Body of pancreas (tissue), 4 donors: Measurements from ENCODE around the gene SLA2. TPM values are rescaled to one million over a fixed set of nuclear protein-coding genes. Genes with fewer than 3 reads are reported as not detected.

ENCODE experiments used
- ATAC-seq: fragments of 150-250 bp; one replicate; pipeline ENCODE4 v1.9.1; 2016
- DNase-seq, 4 donors: peaks; one replicate each; pipeline ENCODE4 v3.0.0-alpha.2; 2019
- H3K27ac ChIP-seq, 4 donors: fragments of 200-600 bp; sonication (generic); 1 replicate in 3 of 4; 2 replicates in 1 of 4; pipeline versions ENCODE4 v1.5.1 to v1.6.1; 2016 to 2019; ENCODE audit warnings: mild to moderate bottlenecking in 1 of 4, mixed read lengths in 1 of 4, moderate library complexity in 1 of 4
- H3K27me3 ChIP-seq, 2 donors: fragments of 200-600 bp; sonication (generic); one replicate each; pipeline ENCODE4 v1.6.0; 2016; ENCODE audit warnings: mild to moderate bottlenecking in 1 of 2
- H3K36me3 ChIP-seq, 2 donors: fragments of 200-600 bp; sonication (generic); replicated peaks in 1 of 2; 2 replicates each; pipeline ENCODE4 v1.5.1; 2016; ENCODE audit warnings: low read depth in 2 of 2; ENCODE audit not compliant: insufficient read depth in 1 of 2
- H3K4me1 ChIP-seq: fragments of 200-600 bp; sonication (generic); one replicate; pipeline ENCODE4 v1.6.0; 2016
- H3K4me3 ChIP-seq, 2 donors: fragments of 200-600 bp; sonication (generic); 1 replicate in 1 of 2; 2 replicates in 1 of 2; pipeline ENCODE4 v1.5.1; 2016 to 2019
- H3K9me3 ChIP-seq, 3 donors: fragments of 200-600 bp; sonication (generic); 1 replicate in 2 of 3; 2 replicates in 1 of 3; pipeline ENCODE4 v1.5.1; 2016
- POLR2A ChIP-seq, 3 donors: fragments of 450-650 bp; IDR thresholded peaks; one replicate each; pipeline ENCODE4 v1.6.1; 2016; ENCODE audit warnings: antibody characterized with exemption in 3 of 3, mild to moderate bottlenecking in 2 of 3
- WGBS, 2 donors: methylation state at CpG; one replicate each; pipeline ENCODE4 v1.1.5; 2017; 5-methylcytosine and 5-hydroxymethylcytosine counted together
- intact Hi-C: fragments of 100-400 bp; cut with DNase I; formaldehyde crosslinking; loops from one replicate; pipeline ENCODE4 v1.15.1; 2023
- total RNA-seq, 2 donors: library from RNA; depleted of rRNA; stranded (reverse); fragments of >200 nt; gene quantifications; one replicate each; pipeline ENCODE4 v1.1.0, GENCODE V29; 2016
- TF ChIP-seq, protein P1 (sequence below), 7 experiments: fragments of 450-650 bp in 4 of 7; fragments of 200-600 bp in 3 of 7; sonication (generic) in 3 of 7; IDR thresholded peaks; one replicate each; pipeline ENCODE4 v1.5.1; 2016 to 2019; ENCODE audit warnings: antibody characterized with exemption in 7 of 7

SLA2 gene
- total RNA-seq, 2 donors from 2014 or later = 1.0 TPM; not detected in 1

DNA sequence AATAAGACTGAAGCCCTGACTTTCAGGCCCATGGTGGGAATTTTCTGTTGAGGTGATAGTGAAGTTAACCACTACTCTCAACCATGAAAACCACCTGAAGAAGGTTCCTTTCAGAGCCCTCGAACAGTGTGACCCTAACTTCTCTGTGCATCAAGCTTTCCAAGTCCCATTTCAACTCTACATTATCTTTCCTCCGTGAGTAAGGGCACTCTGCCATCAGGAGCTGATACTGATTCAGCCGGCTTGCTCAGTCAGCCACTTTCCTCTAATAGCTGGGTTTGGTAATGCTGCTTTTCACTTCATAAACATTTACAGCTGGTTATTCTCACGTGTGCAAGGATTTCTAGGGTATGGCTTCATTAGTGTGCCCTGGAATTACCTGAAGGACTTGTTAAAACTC is 10.7 kb upstream of the SLA2 start:
- H3K27me3 ChIP-seq = no peaks in the 10 kb centered on the region
- no peaks in the 10 kb centered on the region for H3K4me1 ChIP-seq
- TF ChIP-seq, protein P1, sequence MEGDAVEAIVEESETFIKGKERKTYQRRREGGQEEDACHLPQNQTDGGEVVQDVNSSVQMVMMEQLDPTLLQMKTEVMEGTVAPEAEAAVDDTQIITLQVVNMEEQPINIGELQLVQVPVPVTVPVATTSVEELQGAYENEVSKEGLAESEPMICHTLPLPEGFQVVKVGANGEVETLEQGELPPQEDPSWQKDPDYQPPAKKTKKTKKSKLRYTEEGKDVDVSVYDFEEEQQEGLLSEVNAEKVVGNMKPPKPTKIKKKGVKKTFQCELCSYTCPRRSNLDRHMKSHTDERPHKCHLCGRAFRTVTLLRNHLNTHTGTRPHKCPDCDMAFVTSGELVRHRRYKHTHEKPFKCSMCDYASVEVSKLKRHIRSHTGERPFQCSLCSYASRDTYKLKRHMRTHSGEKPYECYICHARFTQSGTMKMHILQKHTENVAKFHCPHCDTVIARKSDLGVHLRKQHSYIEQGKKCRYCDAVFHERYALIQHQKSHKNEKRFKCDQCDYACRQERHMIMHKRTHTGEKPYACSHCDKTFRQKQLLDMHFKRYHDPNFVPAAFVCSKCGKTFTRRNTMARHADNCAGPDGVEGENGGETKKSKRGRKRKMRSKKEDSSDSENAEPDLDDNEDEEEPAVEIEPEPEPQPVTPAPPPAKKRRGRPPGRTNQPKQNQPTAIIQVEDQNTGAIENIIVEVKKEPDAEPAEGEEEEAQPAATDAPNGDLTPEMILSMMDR (IDR thresholded peaks at IDR 0.05) = no peak
- no peak for TF ChIP-seq POLR2A (IDR thresholded peaks at IDR 0.05)
- H3K27ac ChIP-seq = no peak overlapping the region
- peaks cover 0 to 4% of the 10 kb centered on the region in 2 donors for H3K36me3 ChIP-seq
- no peaks in the 10 kb centered on the region for H3K9me3 ChIP-seq
- ATAC-seq (no peak), DNase-seq (no peak)
- WGBS, 2 donors = 33 to 68% methylated on average over 4 of the region's 4 CpGs
- H3K4me3 ChIP-seq = no peak overlapping the region
- intact Hi-C loops = no loop called here

DNA sequence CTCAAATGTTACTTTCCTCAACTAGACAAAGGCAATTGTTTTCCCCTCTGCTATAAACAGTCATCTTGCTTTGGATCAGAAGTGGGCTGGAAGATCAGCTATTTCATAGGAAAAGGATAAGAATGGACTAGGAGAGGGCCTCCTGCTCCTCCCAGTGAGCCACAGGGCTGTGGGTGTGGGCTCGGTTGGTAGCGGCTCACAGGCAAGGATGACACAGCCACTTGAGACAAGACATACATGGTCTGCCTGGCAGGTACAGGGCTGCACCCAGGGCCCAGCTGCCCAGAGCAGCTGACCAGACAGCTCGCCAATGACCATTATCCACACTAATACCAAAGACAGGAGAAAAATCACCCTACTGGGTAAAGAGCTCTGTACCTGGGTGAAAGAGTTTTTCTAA is 9.0 kb upstream of the SLA2 start:
- ATAC-seq (no peak), DNase-seq (no peak)
- WGBS, 2 donors = 92 to 98% methylated on average over 2 to 3 of the region's 3 CpGs
- H3K9me3 ChIP-seq = no peaks in the 10 kb centered on the region
- no peak for TF ChIP-seq POLR2A (IDR thresholded peaks at IDR 0.05)
- intact Hi-C loops = no loop called here
- no peaks in the 10 kb centered on the region for H3K27me3 ChIP-seq
- peaks cover 0 to 4% of the 10 kb centered on the region in 2 donors for H3K36me3 ChIP-seq
- H3K4me1 ChIP-seq = no peaks in the 10 kb centered on the region
- H3K4me3 ChIP-seq = no peak overlapping the region
- no peak overlapping the region for H3K27ac ChIP-seq

DNA sequence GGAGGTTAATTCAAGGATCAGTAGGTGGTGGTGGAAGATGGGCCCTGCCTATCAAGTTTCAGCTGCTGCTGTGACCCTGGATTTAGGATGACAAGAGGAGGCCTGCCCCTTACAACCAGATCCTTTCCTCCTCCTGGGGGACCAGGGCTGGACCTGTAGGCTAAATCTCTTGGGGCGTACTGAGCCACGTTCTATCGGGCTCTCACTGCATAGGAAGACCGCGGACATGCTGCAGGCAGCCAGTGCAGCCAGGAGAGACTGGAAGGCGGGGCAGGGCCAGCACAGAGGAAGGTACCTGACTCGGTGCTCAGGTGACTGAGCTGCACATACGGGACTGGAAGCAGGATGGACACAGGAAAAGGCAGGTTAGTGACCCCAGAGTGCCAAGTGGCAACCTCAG is 8.5 kb upstream of the SLA2 start:
- WGBS, 2 donors = 91% methylated on average over 8 of the region's 8 CpGs; no CpG with 5 or more reads in 1 of the 2 donors

DNA sequence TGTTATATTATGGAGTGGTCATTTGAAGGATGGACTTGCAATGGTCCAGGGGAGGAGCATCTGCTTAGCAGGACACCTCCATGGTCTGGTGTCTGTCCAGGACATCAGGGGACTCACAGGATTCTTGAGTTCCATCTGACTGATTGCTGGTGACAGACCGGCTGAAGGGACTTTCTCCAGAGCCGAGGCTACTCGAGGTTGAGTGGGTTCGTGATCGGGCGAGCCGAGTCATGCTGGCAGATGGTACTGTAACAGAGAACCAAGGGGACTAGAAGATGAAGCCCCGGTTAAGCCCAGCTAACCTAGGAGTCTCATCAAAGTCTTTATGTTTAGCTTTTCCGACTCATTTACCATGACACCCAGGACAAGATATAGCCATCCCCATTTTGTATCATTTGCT is 7.5 kb upstream of the SLA2 start:
- ATAC-seq (no peak), DNase-seq (no peak)
- Histone ChIP-seq H3K9me3 (no peaks in the 10 kb centered on the region), H3K27ac (no peak overlapping the region), H3K4me3 (no peak overlapping the region), H3K27me3 (no peaks in the 10 kb centered on the region), H3K36me3 (peaks cover 0 to 4% of the 10 kb centered on the region in 2 donors), H3K4me1 (no peaks in the 10 kb centered on the region)
- intact Hi-C loops = no loop called here
- TF ChIP-seq POLR2A (IDR thresholded peaks at IDR 0.05) = no peak
- TF ChIP-seq, protein P1 (IDR thresholded peaks at IDR 0.05) = no peak
- WGBS, 2 donors = 91 to 92% methylated on average over 9 of the region's 9 CpGs

More for the DNA sequence above, 8.5 kb upstream of the SLA2 start:
- intact Hi-C loops = no loop called here
- TF ChIP-seq, protein P1 (IDR thresholded peaks at IDR 0.05) = no peak
- TF ChIP-seq POLR2A (IDR thresholded peaks at IDR 0.05) = no peak
- no peak overlapping the region for H3K4me3 ChIP-seq
- no peaks in the 10 kb centered on the region for H3K4me1 ChIP-seq
- H3K36me3 ChIP-seq = peaks cover 0 to 4% of the 10 kb centered on the region in 2 donors
- ATAC-seq = no peak
- H3K27ac ChIP-seq = no peak overlapping the region
- DNase-seq = no peak
- H3K27me3 ChIP-seq = no peaks in the 10 kb centered on the region
- H3K9me3 ChIP-seq = no peaks in the 10 kb centered on the region

DNA sequence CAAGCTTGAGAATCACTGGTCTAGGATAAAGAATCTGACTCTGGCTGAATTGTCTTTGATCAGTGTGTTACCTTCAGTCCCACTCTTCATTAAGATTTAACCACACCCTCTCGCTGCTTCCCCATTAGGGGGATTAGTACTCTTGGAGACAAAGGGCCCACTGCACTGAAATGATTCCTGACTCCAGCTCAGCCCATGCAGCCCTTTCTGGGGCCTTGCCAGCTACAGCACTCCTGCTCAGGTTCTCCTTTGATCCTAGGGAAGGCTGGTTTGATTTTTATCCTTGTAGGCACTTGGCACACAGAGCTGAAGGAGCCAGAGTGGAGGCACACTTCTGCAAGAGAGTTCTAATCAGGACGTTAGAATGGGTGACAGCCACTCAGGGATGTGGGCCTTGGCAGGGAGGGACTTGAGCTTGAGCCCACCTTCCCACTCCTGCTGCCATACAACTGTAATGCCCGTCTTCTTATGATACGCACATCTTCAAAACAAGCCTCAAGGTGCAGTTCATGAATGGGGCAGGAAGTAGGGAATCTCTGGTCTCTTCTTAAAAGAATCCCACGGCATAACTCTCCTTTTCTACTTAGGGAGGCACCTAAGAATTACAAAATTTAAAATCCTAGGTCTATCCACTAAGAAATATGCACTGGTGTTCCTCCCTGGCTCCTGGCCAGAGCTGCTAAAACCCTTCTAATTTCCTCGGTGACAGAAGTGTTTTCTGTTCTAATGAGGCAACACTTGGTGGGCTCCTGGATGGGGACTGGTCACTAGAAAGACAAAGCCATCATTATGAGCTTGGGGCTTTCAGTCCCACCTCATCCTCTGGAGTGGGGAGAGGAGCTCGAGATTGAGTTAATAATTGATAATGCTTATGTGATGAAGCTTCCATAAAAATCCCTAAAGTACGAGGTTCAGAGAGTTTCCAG is 1.5 kb upstream of the SLA2 start:
- DNase-seq (no peak), ATAC-seq (no peak)
- intact Hi-C loops = no loop called here
- Histone ChIP-seq H3K4me1 (no peaks in the 10 kb centered on the region), H3K27ac (no peak overlapping the region), H3K9me3 (no peaks in the 10 kb centered on the region), H3K27me3 (no peaks in the 10 kb centered on the region), H3K4me3 (no peak overlapping the region), H3K36me3 (no peaks in the 10 kb centered on the region)
- TF ChIP-seq, protein P1 (IDR thresholded peaks at IDR 0.05) = no peak
- TF ChIP-seq POLR2A (IDR thresholded peaks at IDR 0.05) = no peak
- WGBS, 2 donors = 62 to 70% methylated on average over 8 of the region's 8 CpGs
